OCI-LY1 (cell line): ENCODE results near the gene CEP112.

Experiments
- EZH2 ChIP-seq: fragments of 200-600 bp; sonication (generic), shearing (Covaris generic); IDR thresholded peaks from 2 replicates; pipeline ENCODE4 v1.8.0; 2017; ENCODE audit warnings: borderline replicate concordance, mixed run types, mild to moderate bottlenecking, antibody characterized with exemption, low read length, moderate library complexity, mixed read lengths
- TF ChIP-seq, protein P1 (sequence below): fragments of 200-600 bp; sonication (generic), shearing (Covaris generic); IDR thresholded peaks from 2 replicates; pipeline ENCODE4 v1.5.1; 2017; ENCODE audit warnings: mild to moderate bottlenecking, antibody characterized with exemption, low read length, moderate library complexity, mixed read lengths

- TF ChIP-seq, protein P1, sequence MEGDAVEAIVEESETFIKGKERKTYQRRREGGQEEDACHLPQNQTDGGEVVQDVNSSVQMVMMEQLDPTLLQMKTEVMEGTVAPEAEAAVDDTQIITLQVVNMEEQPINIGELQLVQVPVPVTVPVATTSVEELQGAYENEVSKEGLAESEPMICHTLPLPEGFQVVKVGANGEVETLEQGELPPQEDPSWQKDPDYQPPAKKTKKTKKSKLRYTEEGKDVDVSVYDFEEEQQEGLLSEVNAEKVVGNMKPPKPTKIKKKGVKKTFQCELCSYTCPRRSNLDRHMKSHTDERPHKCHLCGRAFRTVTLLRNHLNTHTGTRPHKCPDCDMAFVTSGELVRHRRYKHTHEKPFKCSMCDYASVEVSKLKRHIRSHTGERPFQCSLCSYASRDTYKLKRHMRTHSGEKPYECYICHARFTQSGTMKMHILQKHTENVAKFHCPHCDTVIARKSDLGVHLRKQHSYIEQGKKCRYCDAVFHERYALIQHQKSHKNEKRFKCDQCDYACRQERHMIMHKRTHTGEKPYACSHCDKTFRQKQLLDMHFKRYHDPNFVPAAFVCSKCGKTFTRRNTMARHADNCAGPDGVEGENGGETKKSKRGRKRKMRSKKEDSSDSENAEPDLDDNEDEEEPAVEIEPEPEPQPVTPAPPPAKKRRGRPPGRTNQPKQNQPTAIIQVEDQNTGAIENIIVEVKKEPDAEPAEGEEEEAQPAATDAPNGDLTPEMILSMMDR = no peak
- TF ChIP-seq EZH2 = no peak
These were observed 563.3 kb downstream of the CEP112 start for GRCh38 chr17:65628644-65629036.
